Osteocyte (in vitro differentiated cells): ENCODE measurements around the gene CCL4. TPM values are rescaled to one million over a fixed set of nuclear protein-coding genes. Genes with fewer than 3 reads are reported as not detected.
"Not testable (repeated sequence)": the region's sequence is repeated elsewhere in the genome, so short reads cannot be mapped to it uniquely, and the experiment has no call there.

Experiments
- DNase-seq: peaks from one replicate; pipeline ENCODE4 v3.0.0; 2021; ENCODE audit warnings: mixed read lengths; ENCODE audit not compliant: unreplicated experiment; ENCODE audit errors: extremely low spot score
- H3K27ac Mint-ChIP-seq: one replicate; pipeline ENCODE4 v1.8.0; 2021; ENCODE audit warnings: mild to moderate bottlenecking, mixed read lengths; ENCODE audit not compliant: unreplicated experiment
- H3K27me3 Mint-ChIP-seq: one replicate; pipeline ENCODE4 v1.8.0; 2021; ENCODE audit warnings: mixed read lengths; ENCODE audit not compliant: unreplicated experiment
- H3K36me3 Mint-ChIP-seq: one replicate; pipeline ENCODE4 v1.8.0; 2021; ENCODE audit warnings: mixed read lengths; ENCODE audit not compliant: unreplicated experiment
- H3K4me1 Mint-ChIP-seq: one replicate; pipeline ENCODE4 v1.8.0; 2021; ENCODE audit warnings: mixed read lengths; ENCODE audit not compliant: unreplicated experiment
- H3K4me3 Mint-ChIP-seq: one replicate; pipeline ENCODE4 v1.8.0; 2021; ENCODE audit warnings: mild to moderate bottlenecking, moderate library complexity, mixed read lengths; ENCODE audit not compliant: unreplicated experiment
- H3K9me3 Mint-ChIP-seq: one replicate; pipeline ENCODE4 v1.8.0; 2021; ENCODE audit warnings: mixed read lengths; ENCODE audit not compliant: unreplicated experiment
- CTCF ChIP-seq: fragments of 200-600 bp; sonication (generic); IDR thresholded peaks from 2 replicates; pipeline ENCODE4 v1.5.0; 2021; ENCODE audit warnings: antibody characterized with exemption, mild to moderate bottlenecking, moderate library complexity
- total RNA-seq: library from RNA; stranded (reverse); gene quantifications from 2 replicates; pipeline ENCODE4 v1.2.1, GENCODE V29; 2021

CCL4 gene
- total RNA-seq, 1 donor from 2014 or later = not detected

GRCh38 chr17:36070427-36070826 lies 33.2 kb upstream of the CCL4 start:
- H3K27me3 Mint-ChIP-seq = peaks cover 14% of the 10 kb centered on the region
- no peak for DNase-seq
- no peaks in the 10 kb centered on the region for H3K36me3 Mint-ChIP-seq
- TF ChIP-seq CTCF = no peak
- no peaks in the 10 kb centered on the region for H3K4me1 Mint-ChIP-seq
- no peak overlapping the region for H3K4me3 Mint-ChIP-seq
- no peaks in the 10 kb centered on the region for H3K9me3 Mint-ChIP-seq
- H3K27ac Mint-ChIP-seq = no peak overlapping the region

GRCh38 chr17:36071751-36072150 lies 31.9 kb upstream of the CCL4 start:
- DNase-seq = no peak
- H3K27ac Mint-ChIP-seq = no peak overlapping the region
- H3K36me3 Mint-ChIP-seq = no peaks in the 10 kb centered on the region
- H3K27me3 Mint-ChIP-seq = peaks cover 14% of the 10 kb centered on the region
- no peaks in the 10 kb centered on the region for H3K9me3 Mint-ChIP-seq
- H3K4me3 Mint-ChIP-seq = no peak overlapping the region
- no peak for TF ChIP-seq CTCF
- H3K4me1 Mint-ChIP-seq = no peaks in the 10 kb centered on the region

GRCh38 chr17:36072431-36073121 lies 31.1 kb upstream of the CCL4 start:
- Mint-ChIP-seq H3K36me3 (no peaks in the 10 kb centered on the region), H3K27ac (no peak overlapping the region), H3K4me3 (no peak overlapping the region), H3K4me1 (no peaks in the 10 kb centered on the region), H3K27me3 (peaks cover 14% of the 10 kb centered on the region), H3K9me3 (no peaks in the 10 kb centered on the region)
- peak; percentile 53 for TF ChIP-seq CTCF
- no peak for DNase-seq

- no peaks in the 10 kb centered on the region for H3K36me3 Mint-ChIP-seq
- DNase-seq = no peak
- H3K4me1 Mint-ChIP-seq = no peaks in the 10 kb centered on the region
- H3K27ac Mint-ChIP-seq = no peak overlapping the region
- H3K4me3 Mint-ChIP-seq = no peak overlapping the region
- no peak for TF ChIP-seq CTCF
- H3K27me3 Mint-ChIP-seq = peaks cover 11% of the 10 kb centered on the region
- H3K9me3 Mint-ChIP-seq = no peaks in the 10 kb centered on the region
These were observed 29.3 kb upstream of the CCL4 start for GRCh38 chr17:36074365-36074764.

GRCh38 chr17:36081681-36082471 lies 21.8 kb upstream of the CCL4 start:
- H3K4me3 Mint-ChIP-seq, H3K27ac Mint-ChIP-seq, DNase-seq, H3K36me3 Mint-ChIP-seq, H3K9me3 Mint-ChIP-seq, H3K4me1 Mint-ChIP-seq, H3K27me3 Mint-ChIP-seq: not testable (repeated sequence)

- H3K4me1 Mint-ChIP-seq, H3K4me3 Mint-ChIP-seq, H3K27me3 Mint-ChIP-seq, H3K36me3 Mint-ChIP-seq, DNase-seq, H3K27ac Mint-ChIP-seq, H3K9me3 Mint-ChIP-seq: not testable (repeated sequence)
These were observed 21.0 kb upstream of the CCL4 start for GRCh38 chr17:36082482-36083120.

- H3K36me3 Mint-ChIP-seq, H3K9me3 Mint-ChIP-seq, H3K4me3 Mint-ChIP-seq: not testable (repeated sequence)
These were observed 19.9 kb upstream of the CCL4 start for GRCh38 chr17:36083691-36084090.

More at GRCh38 chr17:36083691-36084090, 19.9 kb upstream of the CCL4 start:
- H3K27ac Mint-ChIP-seq, DNase-seq, H3K27me3 Mint-ChIP-seq, H3K4me1 Mint-ChIP-seq: not testable (repeated sequence)
